HG03354 (cell line): ENCODE data around the gene FXYD3.

Experiments
- ATAC-seq: cut with Tn5 transposase; IDR thresholded peaks from one replicate; pipeline ENCODE4 v1.9.1; 2021; ENCODE audit warnings: mild to moderate bottlenecking; ENCODE audit not compliant: unreplicated experiment, poor library complexity, severe bottlenecking

Gene FXYD3, protein sequence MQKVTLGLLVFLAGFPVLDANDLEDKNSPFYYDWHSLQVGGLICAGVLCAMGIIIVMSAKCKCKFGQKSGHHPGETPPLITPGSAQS

DNA sequence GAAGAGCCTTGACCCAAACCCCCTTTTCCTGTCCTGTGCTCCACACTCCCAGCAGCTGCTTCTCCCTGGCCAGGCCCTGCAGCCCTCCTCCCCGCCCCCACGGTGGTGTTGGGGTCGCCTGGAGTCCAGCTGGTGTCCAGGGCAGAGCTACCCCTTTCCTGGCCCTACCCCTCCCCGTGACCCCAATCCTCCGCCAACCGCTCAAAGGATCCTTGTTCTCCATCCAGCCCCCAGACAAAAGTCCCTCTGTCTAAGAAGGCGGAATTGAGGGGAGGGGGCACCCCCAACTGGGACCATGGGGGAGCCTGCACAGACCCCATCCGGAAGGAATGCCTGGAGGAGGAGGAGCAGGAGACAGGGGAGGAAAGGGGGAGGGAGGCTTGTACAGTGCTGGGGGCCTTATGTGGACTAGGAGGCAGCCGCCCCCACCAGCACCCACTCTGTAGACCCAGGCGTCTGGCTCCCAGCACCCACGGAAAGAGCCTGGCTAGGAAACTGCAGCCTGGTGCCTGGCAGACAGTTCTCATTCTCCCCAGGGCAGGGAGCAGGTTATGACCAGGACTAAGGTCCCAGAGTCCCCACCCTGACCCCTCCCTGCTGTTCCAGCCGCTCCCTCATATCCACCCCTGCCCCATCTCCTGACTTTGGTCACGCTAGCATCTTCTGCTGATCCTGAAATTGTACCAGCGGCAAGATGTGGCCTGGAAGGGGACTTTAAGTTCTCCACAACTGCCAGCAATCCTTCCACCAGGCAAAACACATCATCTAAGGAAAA, at the start of gene FXYD3:
Gene FXYD3, plus strand, starts transcription at position 647 of the 775 bp plus-strand sequence. CDS start 3,554 bp downstream, outside the sequence.
- ATAC-seq: no peak

DNA sequence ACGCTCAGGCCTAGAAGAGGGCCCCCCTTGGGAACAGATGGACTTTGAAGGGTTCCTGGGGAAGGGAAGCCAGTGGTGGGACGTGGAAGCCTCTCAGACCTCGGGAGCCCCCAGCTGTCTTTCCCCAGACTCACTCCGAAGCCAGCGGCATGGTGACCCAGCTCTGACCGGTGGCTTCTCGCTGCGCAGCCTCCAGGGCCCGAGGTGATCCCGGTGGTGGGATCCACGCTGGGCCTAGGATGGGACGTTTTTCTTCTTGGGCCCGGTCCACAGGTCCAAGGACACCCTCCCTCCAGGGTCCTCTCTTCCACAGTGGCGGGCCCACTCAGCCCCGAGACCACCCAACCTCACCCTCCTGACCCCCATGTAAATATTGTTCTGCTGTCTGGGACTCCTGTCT, 49.5 kb upstream of the FXYD3 start:
- ATAC-seq: no peak

DNA sequence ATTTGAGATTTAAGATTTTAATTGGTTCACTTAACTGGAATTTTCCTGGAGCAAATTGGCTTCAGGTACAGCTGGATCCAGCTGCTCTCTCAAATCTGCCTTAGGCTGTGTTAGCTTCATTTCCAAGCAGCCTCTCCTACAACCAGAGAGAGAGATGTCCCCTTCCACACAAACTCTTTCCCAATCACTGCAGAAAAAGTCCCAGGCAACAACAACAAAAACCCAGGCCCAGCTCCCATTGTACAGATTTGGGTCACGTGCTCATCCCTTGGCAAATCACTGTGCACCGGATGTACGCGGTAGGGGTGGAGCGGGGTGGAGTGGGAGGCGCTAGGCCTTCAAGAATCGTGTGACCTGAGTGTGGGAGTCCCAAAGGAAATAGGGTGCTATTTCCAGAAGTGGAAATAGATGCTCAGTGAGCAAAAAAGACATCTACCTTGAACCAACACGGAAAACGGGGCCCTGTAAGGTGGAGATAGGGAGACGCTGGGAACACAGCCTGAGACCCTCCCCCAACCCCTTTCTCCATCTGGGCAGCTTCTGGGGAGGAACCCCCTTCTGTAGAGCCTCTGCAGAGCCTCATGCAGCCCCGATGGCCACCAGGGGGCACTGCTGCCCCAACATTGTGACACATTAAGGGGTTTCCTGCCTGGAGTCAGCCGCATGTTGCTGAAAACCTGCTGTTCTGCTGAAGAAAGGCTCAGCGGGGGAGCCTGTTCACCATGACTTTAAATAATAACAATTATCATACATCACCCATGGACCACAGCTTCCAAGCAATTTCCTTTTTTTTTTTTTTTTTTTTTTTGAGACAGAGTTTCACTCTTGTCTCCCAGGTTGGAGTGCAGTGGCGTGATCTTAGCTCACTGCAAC, 48.7 kb upstream of the FXYD3 start:
- ATAC-seq: peak; percentile 87

DNA sequence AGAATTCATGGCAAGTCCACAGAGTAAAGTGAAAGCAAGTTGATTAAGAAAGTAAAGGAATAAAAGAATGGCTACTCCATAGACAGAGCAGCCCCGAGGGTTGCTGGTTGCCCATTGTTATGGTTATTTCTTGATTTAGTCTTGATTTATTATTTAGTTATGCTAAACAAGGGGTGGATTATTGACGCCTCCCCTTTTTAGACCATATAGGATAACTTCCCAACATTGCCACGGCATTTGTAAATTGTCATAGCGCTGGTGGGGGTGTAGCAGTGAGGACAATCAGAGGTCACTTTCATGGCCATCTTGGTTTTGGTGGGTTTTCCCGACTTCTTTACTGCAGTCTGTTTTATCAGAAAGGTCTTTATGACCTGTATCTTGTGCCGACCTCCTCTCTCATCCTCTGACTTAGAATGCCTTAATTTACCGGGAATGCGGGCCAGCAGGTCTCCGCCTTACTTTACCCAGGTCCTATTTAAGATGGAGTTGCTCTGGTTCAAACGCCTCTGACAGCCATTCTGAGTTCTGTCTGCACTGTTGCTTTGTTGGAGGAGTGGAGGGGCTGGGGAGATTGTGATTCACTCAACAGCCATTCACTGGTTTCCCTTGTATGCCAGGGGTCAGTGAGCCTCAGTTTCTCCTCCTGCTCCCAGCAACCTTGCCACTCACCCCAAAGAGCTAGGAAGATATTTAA, 46.5 kb upstream of the FXYD3 start:
- no peak for ATAC-seq

DNA sequence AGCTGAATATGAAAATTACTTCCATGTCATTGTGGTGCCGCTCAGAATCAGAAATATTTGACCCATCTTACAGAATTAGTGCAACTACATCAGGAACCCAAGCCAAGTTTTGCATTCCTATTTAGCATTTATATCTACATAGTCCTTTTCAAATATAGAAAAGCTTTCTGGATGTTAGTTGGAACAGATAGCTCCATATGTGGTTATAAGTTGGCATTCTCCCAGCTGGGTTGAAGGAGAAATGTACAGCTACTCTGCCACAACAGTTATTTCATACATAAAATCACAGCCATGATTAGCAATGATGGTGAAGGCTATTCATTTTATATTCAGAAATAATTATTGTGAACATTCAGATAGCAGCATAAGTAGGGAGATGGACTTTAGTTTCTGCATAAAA, 45.9 kb upstream of the FXYD3 start:
- ATAC-seq: no peak

DNA sequence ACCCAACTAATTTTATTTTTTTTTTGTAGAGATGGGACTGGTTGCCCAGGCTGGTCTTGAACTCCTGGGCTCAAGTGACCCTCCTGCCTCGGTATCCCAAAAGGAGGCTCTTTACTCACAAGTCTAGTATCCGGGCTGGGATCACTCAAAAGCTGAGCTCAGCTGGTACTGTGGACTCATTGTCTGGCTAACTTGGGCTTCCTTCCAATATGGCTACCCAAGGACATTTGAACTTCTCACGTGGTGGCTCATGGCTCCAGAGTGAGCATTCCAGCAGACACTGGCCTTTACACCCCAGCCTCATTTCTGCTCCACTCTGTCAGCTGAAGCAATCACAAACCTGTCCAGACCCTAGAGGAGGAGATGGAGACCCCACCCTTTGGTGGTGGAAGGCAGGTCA, 45.2 kb upstream of the FXYD3 start:
- ATAC-seq: no peak

DNA sequence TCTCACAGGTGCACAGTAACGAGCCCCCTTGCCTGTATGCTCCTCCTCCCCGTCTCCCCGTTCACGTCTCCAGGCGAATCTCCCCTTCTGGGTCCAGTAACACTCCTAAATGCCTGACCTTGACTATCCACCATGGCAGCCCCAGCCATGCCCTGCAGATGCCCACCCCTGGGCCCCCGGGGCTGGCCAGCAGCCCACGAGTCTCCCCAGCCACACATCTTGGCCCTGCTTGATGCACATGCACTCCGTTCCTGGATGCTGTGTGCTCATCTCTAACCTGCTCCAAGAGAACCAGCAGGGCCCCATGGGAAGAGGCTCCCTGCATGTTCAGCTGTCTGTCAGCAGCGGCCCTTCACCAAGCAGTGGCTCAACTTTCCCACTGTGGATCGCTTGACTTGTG, 42.1 kb upstream of the FXYD3 start:
- ATAC-seq: no peak

DNA sequence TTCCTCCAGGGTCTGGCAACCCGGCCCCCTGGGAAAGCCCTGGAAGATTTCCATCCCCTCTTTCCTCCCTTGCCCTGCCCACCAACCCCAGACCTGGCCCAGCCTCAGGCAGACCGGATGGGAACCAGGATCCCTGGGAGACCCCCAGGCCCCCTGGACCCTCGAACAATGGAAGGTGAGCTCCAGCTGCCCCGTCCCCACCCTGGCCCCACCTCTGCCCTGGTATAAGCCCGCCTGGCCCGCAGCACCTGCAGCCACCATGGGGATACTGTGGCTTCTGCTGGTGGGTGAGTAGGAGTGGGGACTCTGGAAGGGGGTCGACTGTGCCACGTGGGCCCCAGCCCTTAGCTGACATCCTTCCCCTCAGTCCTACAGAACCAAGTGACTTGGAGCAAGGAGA, 41.7 kb upstream of the FXYD3 start:
- no peak for ATAC-seq

DNA sequence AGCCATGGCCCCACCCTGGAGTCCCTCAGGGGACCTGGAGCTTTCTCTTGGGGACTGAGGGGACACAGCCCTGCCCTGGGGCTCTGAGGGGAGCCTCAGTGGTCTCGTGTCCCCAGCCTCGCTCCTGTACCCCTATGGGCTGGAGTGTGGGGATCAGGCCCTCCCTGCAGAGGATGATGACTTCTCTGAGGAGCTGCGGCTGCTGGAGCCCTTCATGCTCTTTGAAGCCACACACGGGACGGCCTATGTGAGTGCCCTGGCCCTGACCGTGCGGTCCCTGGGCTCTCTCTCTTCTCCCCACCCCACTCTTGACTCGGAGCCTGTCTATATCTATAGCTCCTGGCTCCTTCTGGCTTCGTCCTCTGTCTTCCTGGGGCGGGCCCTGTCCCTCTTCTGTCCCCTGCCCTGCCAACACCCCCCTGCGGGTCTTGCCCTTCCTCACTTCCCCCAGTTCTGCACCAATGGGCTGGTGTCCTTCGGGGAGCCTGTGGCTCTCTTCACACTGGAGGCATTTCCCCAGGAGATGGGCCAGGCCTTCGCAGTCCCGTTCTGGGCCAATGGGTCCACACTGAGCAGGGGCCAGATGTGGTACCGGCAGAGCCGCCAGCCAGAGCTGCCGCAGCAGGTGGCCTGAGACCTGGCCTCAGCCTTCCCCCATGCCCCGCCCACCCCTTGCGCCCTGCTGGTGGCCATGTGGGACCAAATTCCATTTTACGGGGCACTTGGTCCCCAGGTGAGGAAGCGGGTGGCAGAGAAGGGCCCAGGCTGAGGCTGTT, 41.0 kb upstream of the FXYD3 start:
- ATAC-seq: no peak

DNA sequence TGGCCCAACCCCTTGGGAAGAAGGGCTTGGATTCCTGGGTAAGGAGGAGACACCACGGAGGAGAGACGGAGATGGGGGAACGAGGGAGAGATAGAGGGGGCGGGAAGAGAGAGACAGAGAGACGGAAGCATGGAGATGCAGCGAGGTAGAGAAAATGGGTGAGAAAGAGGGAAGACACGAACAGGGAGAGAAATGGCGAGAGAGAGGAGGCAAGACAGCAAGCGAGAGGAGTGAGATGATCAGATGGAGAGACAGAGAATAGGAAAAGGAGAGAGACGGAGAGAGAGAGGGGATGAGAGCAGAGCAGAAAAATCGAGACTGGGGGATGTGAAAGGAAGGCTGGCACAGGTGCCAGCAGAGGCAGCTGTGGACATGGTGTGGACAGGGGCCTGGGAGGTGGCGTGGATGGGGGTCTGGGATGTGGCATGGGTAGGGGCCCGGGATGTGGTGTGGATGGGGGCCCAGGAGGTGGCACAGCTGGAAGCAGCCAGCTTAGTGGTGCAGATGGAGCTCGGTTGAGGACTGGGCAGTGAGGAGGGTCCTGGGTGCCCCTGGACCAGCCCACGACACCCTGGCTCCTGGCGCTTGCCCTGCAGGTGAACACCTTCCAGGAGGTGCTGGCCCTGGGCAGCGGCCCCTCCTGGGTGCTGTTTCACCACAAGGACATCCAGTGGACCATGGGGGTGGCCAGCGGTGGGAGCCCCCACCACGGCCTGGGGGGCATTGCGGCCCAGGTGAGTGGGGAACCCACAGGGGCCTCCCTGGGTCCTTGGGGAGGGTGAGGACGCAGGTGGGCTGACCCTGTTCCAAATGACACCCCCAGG, 40.2 kb upstream of the FXYD3 start:
- no peak for ATAC-seq

DNA sequence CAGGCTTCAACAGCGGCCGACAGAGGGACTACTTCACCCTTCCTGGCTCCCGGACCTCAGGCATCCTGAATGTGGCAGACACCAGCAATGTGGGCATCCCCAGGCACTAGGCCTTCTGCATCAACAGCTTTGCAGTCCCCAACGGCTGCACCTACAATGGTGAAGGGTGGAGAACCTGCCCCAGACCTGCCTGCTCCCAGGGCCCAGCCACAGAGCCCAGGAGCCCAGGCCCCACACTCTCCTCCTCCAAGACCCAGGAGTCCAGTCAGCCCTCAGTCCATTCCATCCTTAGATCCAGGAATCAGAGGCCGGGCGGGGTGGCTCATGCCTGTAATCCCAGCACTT, 39.6 kb upstream of the FXYD3 start:
- ATAC-seq: no peak

DNA sequence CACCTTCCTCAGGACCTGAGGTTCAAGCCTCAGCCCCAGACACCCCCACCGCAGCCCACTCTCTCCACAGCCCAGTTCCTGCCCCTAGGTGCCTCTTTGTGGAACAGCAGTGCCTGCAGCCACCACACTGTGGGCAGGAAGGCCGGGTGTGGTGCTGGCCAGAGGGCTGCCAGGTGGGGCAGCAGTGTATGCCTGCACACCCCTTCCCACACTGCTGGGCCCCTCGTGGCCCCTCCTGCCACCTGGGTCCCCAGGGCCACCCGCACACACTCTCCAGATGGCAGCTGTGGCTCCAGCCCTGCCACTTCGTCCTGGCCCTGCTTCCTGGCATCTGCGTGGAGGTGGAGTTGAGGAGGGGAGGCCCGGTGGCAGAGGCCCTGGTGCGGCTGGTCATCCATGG, 39.0 kb upstream of the FXYD3 start:
- ATAC-seq: no peak

DNA sequence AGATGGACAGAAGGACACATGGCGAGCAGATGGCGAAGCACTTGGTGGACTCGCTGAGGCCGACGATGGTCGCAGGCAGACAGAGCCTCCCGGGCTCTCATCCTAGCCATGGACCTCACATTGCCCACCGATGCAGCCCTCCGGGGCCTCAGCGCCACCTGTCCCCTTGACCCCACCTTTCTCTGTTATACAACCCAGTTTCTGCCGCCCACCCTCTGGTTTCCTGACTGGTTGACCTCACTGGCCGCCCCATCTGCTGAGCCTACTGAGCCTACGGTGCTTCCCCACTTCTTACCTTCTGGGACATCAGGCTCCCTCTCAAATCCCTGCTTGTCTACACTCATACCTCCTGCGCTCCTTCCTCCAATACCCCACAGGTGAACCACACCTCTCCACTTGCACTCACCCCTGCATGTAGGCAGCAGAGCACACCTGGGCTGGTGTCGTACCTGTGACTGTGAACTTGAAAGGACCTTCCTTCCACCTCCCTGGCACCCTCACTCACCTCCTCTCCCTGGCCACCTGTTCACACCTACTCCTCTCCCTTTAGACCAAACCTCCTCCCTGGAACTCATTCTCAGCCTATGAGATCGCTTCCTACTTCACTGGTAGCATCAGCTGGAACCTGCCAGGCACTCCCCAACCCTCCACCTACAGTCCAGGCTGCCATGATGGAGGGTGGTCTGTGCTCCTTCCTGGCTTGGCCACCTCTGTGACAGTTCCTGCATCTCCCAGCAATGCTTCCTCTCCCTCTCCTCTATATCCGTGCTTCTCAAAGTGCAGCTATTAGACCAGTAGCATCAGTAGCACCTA, 38.0 kb upstream of the FXYD3 start:
- no peak for ATAC-seq

DNA sequence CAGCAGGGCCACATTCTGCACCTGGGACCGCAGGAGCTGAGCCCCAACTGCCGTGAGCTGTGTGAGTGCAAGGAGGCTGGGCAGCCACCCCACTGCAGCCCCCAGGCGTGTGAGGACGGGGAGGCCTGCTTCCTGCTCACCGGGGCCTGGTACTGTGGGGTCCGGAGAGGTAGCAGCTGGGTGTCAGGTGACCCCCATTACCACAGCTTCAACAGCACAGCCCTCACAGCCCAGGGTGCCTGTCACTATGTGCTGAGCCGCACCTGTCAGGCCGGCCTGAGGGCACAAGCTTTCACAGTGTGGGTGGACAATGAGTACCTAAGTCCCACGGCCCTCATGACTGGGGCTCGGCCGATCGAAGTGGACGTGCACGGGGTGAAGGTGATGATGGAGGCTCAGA, 35.8 kb upstream of the FXYD3 start:
- ATAC-seq: no peak

DNA sequence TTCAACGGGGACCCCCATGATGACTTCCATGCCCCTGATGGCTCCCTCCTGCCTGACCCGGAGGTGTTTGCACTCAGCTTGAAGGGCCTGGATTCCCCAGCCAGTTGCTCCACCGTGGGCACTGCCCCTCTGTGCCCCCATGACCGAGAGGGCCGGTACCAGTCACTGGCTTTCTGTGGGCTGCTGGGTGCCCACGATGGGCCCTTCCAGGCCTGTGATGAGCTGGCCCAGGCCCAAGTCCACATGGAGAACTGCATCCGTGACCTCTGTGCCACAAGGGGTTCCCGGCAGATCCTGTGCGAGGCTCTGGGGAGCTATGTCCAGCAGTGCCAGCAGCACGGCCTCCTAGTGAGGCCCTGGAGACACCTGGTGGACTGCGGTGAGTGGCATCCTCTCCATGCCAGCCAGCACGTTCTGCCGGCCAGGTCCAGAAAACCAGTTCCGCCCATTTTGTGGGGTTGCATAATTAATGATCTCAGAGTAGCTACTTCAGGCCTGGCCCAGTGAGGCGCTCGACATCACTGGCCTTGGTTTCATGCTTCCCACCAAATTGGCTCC, 34.9 kb upstream of the FXYD3 start:
- no peak for ATAC-seq

DNA sequence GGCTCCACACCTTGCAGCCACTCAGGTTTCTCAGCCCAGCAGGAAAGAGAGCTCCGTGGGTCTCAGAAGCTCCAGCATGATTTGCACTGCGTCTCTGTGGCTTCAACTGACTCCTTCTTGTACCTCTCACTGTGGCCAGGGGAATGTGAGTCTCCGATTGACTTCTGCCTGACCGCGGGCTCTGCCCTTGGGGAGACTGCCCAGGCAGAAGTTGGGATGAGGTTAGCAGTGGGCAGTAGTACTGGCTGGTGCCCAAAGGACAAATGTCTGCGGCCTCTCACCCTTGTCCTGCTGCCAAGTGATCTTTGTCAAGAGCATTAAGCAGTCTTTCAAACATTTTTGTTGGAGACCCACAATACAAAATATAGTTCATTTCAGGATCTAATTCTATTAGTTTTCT, 34.4 kb upstream of the FXYD3 start:
- ATAC-seq: no peak

DNA sequence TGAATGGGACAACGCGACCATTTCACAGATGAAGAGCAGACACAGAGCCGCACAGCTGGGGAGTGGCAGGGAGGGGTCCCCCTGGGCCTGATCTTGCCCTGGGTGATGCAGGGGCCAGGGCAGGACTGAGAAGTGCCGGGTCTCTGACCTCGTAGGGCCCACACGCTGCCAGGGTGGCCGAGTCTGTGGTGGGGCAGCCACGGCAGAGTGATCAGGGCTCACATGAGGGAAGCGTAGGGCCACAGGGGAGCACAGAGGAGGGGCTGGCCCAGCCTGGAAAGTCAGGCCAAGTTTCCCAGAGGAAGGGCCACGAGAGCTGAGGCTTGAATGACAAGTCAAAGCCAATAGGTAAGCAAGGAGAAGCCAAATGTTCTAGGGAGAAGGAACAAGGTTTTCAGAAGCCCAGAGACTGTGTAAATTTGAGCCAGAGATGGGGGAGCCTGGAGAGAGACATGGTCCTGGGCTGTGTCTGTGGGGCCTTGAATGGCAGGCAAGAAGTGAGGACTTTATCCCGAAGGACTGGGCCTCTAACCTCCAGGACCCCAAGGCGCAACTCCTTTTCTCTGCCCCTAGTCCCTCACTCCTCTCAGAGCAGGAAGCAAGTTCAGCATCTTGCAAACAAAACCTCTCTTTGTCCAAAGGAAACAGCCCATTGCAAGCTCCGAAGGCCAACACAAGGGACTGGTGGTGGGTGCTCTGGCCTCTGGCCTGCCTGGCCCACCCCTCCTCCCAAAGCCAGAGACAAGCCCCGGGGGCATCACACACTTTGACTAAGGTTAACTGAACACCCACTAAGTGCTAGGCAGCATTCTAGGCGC, 31.7 kb upstream of the FXYD3 start:
- no peak for ATAC-seq
